CD4-positive, alpha-beta T cell treated with Interleukin-12 subunit alpha and Interleukin-12 subunit beta, for 1 hour (primary cell): Measurements from ENCODE around the gene CORO7.

Experiments
- DNase-seq: peaks from one replicate; pipeline ENCODE4 v3.0.0-alpha.2; 2020

Gene CORO7

DNA sequence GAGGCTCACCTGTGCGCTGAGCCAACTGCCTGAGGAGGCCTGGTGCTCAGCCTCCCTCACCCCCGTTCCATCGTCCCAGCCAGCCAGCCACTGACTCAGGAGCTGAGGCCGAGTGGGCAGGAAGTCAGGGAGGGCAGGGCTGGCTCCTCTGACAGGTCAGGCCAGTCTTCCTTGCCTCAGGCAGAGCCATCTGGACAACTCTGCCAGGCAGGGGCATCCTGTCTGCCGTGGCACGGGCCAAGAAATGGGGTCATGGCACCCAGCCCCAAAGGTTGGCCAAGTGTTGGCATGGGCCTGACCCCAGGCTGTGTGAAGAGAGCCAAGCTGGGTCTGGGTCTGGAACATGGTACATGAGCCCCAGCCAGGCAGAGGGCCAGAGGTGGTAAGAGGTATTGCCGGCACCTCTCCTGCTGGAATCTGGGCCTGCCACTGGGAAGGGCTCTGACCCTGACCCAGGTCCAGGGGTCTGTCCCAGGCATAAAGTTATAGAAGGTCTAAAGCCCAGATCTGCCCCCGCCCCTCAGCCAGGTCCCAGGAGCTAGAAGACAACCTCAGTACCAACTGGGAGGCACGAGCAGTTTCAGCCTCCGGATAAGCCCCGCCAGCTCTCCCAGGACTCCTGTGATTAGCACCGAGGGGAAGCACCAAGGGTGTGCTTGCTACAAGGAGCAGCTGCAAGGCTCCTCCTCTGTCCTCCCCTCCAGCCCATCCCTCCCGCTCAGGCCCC is 47.2 kb downstream of the CORO7 start:
- DNase-seq: no peak

- no peak for DNase-seq
Measured at GRCh38 chr16:4367393-4367856, 49.0 kb downstream of the CORO7 start.

DNA sequence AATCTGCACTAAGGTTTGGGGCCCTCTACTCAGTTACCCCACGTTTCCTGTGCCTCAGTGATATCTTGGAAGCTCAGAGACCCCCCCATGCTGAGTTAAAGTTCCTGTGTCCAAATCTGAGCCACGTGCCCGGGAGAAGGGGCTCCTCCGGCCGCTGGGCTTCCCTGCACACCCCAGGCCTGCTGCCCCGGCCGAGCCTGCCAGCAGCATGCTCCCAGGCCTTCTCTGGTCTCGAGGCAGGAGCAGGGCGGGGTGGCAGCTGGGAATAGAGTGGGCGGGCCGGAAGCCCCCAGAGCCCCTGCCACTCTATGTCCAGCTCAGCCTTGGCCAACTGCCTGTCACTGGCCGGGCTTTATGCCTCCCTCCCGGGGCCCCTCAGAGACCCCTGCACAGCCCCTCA is 50.4 kb downstream of the CORO7 start:
- DNase-seq: no peak

DNA sequence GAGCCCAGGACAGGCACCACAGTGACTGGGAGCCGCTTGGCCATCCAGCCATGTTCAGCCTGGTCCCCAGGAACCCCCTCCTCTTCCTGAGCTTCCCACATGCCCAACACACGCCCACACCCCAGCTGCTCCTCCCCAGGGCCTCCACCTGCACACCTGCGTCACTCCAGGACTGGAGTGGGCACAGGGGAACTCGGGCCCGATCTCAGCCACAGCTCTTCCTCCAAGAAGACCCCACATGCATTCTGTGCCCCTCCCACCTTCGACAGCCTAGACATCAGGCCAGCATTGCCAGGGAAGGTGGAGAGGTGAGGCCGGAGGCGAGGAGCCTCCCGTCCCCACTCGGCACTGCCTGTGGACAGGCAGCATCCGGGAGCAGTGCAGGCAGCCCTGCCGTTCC is 50.8 kb downstream of the CORO7 start:
- no peak for DNase-seq

DNA sequence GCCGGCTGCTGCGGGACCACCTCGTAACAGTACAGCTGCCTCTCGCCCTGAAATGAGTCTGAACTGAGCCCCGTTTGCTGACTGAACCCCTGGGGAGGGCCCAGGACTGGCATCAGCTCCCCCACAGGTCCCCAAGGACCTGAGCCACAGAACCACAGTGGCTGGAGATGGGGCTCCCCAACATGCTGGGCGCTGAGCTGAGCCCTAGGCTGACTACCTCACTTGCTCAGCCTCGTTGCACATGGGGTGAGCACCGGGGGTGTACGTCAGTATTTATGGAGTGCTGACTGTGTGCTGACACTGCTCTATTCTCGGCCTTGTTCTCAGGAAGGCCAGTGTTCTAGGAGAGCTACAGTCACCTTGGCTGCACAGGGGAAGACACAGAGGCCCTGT is 51.4 kb downstream of the CORO7 start:
- DNase-seq: no peak

DNA sequence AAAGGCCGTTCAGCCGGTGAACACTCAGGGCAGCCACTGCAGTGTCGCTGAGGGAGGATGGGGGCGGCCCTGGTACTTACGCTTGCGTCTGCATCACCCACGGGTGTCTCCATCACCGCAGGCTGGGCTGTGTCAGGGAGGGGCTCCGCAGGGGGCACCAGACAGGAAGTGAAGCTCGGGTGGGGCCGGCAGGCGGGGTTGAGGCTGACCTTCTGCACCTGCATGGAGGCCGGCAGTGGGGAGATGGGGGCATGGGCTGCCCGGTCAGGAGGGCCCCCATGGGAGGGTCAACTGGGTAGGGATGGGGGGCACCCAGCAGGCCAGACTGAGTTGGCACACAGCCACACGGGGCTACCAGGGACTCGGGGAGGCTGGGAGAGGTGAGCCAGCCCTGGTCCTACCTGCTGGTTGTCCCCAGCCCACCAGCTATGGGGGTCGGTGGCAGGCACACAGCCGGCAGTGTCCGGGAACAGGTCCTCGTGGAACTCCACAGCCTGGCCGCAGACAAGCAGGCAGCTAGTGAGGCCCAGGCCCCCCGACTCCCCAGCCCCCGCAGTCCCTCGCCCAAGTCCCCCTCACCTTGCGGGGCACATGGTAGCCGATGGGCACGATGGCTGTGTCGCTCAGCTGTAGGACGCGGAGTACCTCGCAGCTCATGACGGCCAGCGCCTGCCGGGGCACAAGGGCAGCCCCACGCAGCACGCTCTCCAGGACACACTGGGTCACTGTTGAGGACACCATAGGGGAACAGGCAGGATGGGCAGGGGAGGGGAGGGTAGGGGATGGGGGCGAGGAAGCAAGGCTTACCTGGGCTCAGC is 52.0 kb downstream of the CORO7 start:
- DNase-seq: no peak

GRCh38 chr16:4362476-4363135 is 53.8 kb downstream of the CORO7 start:
- no peak for DNase-seq

GRCh38 chr16:4361944-4362311 is 54.5 kb downstream of the CORO7 start:
- no peak for DNase-seq

DNA sequence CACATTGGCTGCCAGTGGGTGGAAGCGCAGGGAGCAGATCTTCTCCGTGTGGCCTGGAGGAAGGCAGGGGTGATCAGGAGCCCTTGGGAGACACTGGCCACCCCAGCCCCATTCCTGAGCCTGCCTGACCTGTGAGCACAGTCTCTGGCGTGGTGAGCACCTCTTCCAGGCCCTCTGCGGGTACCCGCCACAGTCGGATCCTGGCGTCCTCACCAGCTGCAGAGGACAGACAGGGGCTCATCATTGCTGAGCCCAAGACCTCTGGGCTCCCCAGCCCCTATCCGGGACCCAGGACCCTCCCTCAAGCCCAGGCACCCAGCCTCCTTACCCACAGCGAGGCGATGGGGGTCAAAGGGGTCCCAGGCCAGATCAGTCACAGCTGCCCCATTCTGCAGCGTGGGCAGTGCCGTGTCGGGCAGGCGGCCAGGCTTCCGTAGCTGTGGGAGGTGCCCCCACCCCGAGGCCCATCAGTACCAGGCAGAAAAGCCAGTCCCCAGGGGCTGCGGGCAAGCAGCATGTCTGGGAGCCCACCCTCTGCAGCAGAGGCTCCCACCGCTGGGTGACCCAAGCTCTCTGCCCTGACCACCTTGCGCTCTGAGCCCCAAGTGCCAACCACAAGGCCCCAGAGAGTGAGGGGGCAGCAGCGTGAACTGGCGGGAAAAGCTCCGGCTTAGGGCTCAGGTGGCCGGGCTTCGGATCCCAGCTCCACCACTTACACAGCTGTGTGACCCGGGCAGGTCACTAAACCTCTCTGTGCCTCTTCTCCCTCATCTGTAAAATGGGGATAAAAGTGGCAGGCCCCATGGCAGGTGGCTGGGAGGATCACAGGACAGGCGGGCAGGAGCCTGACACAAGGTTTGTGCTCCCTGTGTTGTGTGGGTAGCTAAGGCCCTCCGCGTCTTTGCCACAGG is 55.1 kb downstream of the CORO7 start:
- no peak for DNase-seq

- no peak for DNase-seq
Measured at GRCh38 chr16:4360538-4361021, 55.8 kb downstream of the CORO7 start.

DNA sequence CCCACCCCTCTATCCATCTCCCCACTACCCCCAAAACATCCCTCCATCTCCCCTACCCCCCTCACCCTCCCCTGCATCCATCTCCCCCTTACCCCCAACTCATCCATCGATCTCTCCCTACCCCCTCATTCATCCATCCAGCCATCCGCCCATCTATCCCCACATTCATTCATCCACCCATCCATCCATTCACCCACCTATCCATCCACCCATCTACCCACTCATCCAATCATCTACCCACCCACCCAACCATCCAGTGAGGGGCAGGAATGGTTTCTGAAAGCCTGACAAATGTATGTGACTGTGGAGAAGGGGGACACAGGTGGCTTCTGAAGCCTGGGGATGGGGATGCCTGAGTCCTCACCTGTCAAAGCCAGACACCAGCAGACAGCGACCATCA is 56.5 kb downstream of the CORO7 start:
- no peak for DNase-seq

GRCh38 chr16:4358831-4359561 is 57.4 kb downstream of the CORO7 start:
- peak; percentile 64 for DNase-seq

GRCh38 chr16:4358236-4358635 is 58.2 kb downstream of the CORO7 start:
- DNase-seq: no peak

GRCh38 chr16:4356820-4357219 is 59.6 kb downstream of the CORO7 start:
- no peak for DNase-seq

DNA sequence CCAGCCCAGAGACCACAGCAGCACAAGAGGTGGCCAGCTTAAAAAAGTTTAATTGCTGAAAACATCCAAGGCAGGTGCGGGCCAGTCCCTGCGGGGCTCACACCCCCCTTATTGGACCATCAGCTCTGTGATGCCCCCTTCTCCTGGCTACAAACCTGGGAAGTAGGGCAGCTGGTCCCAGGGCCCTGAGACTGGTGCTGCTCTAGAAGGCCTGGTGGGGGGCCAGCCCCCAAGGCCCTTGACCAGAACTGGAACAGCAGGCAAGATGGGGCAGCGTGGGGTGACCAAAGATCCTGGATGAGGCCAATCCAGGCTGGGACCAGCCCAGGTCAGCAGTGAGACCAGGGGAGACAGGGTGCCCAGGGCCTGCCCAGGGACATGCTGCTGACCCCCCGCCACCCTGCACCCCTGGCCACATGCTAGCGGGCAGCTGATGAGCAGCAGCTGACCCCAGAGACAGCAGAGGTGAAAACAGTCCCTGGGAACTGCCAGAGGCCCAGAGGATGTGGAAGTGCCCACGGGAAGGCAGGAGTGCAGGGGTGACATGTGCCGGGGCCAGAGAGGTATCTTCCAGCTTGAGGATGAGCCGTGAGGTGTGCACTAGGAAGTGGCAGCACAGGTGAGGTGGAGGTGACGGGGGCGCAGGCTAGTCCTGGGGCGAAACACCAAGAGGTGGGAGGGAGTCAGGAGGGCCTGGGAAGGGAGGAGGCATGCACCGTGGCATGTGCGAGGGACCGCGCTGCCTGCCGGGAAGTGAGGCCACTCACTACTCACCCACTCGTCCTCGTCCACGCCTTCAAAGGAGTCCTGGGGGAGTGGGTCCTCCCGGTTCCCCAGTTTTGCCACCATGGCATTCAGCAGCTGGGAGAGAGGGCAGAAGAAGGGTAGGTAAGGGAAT is 61.6 kb downstream of the CORO7 start:
- no peak for DNase-seq

DNA sequence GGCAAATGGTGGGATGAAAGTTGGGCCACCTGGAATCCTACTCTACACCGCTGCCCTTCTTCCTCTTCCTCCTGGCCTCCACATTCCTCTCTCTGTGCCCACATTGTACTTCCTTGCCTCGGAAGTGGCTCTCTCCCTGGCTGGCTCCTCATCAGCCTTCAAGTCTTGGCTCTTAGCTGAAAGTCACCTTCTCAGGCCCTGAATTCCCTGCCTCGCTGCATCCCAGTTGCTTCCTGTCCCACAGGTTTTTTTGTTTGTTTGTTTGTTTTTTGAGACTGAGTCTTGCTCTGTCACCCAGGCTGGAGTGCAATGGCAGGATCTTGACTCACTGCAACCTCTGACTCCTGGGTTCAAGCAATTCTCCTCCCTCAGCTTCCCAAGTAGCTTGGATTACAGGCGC is 62.7 kb downstream of the CORO7 start:
- DNase-seq: no peak

- DNase-seq: no peak
Measured at GRCh38 chr16:4352843-4353242, 63.6 kb downstream of the CORO7 start.

- DNase-seq: no peak
Measured at GRCh38 chr16:4351880-4352279, 64.5 kb downstream of the CORO7 start.

DNA sequence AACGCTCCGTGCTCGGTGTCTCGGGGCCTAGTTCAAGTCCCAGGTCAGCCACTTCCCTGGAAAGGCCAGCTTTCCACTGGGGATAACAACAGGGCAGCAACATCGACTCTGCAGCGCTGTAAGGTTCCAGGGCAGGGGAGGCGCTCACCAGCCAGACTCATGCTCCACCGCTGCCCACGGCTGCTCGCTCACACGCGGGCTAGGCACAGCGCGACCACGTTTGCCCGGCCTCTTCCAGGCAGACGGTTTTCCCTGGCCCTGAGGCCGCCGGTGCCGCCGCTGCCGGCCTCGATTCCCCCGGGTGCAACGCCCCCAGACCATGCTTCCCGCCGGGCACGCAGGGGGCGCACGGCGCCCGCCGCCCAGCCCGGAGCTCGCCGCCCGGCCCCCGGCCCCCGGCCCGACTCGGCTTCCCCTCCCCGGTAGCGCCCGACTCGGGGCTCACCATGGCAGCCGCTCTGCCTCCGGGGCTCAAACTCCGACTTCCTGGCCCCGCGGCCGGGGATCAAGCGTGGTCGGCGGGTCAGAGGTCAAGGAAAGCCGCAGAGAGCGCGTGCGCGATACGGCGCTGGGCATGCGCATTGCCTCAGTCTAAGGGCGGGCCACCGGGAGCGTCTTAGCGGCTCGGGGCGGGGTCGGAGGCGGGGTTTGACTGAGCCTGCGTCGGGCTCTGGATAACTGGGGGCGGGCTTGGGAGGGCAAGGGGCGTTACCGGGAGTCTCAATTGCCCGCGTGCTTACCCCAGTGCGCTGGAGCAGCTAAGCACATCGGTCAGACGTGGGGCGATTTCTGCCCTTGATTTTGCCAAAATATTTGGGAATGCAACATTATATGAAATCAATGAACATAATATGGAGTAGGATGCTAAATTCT is 65.4 kb downstream of the CORO7 start, which contains the start of gene PAM16:
Gene PAM16 (minus strand): TSS at position 535 of the 873 bp plus-strand sequence. CDS start 87 bp downstream, at position 448.
- DNase-seq: peak; percentile 98

DNA sequence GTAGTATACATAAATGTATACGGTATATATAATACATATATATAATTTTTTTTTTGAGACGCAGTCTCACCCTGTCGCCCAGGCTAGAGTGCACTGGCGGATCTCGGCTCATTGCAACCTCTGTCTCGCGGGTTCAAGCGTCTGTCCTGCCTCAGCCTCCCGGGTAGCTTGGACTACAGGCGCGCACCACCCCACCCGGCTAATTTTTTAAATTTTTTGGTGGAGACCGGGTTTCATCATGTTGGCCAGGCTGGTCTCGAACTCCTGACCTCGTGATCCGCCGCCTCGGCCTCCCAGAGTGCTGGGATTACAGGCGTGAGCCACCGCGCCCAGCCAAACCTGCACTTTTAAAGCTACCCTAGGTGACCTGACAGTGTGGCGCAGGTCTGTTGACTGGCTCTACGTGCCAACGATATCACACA is 66.0 kb downstream of the CORO7 start:
- DNase-seq: no peak
